Inflammatory macrophage (primary cell): ENCODE measurements around the gene CTAGE1.
"Not testable (repeated sequence)": the region's sequence is repeated elsewhere in the genome, so short reads cannot be mapped to it uniquely, and the experiment has no call there.

ENCODE experiments used
- DNase-seq, 2 donors: peaks; one replicate each; pipeline ENCODE4 v3.0.0-alpha.2; 2020 to 2022

The CTAGE1 gene

DNA sequence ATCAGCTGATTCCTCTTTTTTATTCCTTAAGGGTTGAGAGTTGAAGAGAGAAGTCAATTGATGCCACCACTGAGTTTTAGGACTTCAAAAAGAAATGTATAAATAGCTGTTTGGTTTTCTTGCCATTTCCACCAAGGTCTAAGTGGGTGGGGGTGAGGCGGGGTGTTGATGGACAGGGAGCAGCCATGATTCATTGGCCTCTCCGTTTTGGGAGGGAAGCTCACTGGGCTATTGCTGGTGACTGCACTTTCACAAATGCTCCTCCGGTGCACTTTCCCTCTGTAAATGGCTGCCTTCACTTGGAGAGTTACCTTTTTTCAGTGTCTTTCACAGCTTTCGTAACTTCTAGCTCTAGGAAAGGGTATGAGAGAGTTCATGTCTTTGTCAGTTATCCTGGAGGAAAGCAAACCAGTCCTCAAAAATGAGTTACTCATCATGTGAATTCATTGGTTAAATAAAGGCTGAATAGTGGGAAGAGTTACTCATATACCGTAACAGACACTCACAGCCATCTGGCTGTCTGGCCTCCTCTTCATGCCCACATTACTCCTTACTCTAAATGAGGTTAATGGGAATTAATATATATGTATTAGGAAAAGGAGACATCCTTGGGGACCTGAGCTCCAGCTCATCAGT, 17.4 kb upstream of the CTAGE1 start:
- DNase-seq, result no peak

GRCh38 chr18:22433956-22434355, 16.2 kb upstream of the CTAGE1 start:
- no peak for DNase-seq

- DNase-seq, result no peak
Observed at GRCh38 chr18:22432657-22433137, 15.0 kb upstream of the CTAGE1 start.

DNA sequence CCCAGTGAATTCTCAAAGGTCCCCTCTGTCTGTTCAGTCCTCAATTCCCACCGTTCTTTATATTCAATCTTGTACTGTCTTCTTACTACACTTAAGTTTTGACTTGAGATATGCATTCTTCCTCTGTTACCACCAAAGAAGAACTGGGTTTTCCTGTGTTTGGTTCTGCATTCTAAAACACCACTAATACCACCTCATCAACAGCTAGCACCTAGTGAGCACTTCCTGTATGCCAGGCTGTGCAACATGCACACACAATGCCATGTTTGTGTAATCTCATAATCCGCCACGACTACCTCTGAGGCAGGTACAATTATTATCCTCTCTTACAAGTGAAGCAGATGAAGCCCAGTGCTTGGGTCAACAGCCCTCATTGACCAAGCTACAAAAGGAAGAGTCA, 11.8 kb upstream of the CTAGE1 start:
- no peak for DNase-seq

- no peak for DNase-seq
Observed at GRCh38 chr18:22428672-22429071, 11.0 kb upstream of the CTAGE1 start.

GRCh38 chr18:22427822-22428549, 10.3 kb upstream of the CTAGE1 start:
- DNase-seq, result no peak

DNA sequence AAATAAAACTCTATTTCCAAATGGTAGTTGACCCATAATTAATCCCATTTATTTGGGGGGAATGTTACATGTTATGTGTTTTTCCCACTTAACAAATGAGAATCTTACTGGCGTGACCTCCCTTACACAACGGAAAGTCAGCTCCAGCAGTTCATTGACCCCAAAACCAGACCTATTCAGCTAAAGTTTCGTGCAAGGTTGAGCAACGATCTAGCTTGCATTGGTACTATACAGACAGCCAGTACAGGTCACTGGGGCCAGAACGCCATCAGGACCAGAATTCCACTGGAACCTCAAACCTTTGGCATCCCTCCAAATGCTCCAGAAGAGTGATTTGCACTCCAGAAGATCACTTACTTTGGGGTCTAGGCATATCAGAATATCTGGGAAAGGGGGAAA, 6.8 kb upstream of the CTAGE1 start:
- DNase-seq, result no peak

DNA sequence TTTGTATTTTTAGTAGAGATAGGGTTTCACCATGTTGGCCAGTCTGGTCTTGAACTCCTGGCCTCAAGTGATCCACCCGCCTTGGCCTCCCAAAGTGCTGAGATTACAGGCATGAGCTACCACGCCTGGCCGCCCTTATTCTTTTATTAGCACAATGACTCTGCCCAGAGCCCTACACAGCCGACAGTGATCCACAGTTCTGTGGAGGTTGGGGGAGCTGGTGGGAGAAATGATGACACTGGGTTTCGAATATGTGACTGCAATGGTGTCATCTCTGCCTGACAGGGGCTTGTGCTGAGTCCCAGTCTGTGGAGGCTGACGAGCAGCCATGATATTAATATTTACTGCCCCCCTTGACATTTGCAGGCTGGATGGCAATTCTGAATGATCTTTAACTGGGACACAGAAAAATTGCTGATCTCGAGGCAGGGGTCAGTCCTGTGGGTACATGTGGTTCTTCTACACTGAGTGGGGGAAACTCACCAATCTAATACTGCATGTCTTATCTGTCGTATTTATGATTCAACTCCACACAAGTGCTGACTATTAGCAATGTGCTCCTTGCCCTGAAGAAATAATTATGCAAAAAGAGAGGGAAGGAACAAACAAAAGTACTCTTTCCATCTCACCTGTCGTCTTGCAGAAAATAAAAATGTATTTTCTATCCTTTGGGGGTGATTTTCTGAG, 6.3 kb upstream of the CTAGE1 start:
- DNase-seq, result no peak

DNA sequence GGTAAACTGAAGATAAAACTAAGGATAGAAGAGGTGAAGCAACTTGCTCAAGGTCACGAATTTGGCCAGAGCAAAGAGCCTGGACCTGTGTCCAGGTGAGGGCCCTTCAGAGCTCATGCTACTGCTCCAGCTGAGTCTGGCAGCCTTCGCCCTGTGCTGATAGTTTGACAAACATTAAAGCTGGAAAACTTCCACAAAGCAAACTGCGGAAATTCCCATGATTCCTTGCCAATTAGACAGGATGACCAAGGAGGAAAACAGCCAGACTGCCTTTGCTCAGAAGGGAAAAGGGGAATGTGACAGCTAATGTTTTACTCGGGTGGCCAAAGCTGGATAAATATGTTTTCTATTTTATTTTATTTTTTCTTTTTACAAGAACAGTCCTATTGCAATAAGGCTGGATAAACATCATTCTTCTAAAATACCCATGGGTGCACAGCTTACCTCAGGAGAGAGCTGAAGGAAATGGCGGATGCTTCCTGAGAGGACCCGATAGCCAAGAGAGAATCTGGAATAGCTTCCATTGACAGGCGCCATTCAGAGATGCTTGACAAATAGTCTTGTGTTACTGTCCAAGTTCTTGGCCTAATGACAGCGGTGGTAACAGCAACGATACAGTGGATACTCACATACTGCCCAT, 5.3 kb upstream of the CTAGE1 start:
- no peak for DNase-seq

DNA sequence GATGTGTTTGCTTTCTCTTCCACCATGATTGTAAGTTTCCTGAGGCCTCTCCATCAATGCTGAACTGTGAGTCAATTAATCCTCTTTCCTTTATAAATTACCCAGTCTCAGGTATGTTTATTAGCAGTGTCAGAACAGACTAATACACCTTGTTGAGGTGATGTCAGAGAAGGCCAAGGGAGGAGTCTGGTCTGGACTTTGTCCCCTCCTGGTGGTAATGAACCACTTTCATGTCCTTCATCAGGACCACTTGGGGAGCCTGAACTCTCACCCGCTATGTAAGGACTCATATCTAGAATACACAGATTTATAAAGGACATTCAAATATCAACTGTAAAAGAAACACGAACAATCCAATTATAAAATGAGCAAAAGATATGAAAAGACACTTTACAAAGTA, 2.9 kb upstream of the CTAGE1 start:
- no peak for DNase-seq

DNA sequence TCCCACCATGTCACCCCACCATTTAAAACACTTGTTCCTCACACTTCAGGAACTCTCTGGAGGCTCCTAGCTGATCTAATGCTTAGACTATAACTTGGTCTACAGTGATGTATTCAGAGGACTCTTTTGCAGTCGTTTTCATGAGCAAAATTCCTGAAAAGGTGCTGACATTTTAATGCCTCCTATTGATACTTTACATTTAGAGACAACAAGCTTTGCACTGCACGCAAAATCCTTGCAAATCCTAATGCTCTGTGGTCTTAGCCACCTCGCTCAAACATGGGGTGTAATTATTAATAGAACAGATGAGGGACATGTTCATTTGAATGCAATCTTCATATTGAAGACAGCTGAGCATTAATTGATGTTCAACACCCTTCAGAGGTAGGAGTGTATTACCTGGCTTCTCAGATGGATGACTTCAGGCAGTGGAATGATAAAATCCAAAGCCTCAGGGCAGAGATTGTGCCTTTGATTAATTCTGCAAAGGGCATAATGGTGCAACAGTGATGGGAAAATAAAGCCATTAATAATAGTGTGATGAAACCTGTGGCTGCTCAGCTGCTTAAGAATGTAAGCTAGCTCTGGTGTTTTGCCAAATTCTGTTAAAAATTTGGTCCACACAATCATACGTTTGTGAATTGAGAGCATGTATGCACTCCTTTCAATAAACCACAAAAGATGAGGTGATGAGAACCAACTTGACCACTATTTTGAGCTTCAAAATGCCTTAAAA, 5.4 kb downstream of the CTAGE1 start:
- DNase-seq, result no peak

DNA sequence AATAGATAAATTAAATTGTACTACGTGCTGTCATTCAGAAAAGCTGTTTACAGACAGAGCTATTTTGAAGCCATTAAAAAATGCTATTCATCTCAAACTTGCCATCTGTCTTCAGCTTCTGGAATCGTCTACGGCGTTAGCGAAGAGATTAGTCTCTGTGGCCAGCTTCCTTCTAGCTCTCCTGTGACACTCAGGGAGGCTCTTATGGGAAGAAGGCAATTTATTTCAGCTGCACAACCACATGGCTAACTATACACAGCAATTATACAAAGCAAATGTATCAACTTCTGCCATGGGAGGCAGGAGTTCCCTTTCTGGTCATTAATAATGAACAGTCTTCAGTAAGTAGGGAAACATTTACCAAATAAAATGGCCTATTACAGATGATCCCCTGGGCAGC, 6.3 kb downstream of the CTAGE1 start:
- no peak for DNase-seq

GRCh38 chr18:22410126-22410525, 7.6 kb downstream of the CTAGE1 start:
- DNase-seq, result no peak

DNA sequence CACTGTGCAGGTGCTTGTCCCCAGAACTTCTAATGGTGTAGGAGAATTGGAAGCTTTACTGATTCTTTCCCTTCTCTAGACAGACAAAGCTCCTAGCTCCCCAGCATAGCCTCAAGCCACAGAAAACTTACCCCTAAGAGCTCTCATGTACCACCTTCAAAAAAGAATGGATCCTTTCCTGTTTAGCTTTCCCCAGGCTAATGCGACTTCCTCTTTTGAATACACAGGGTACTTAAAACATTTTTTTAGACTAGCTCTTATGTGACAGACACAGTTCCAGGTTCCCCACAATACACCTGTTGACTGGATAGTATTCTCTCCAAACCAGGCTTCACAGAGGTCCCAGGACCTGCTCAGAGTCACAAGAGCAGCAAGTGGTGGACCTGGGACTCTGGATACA, 8.3 kb downstream of the CTAGE1 start:
- DNase-seq, result no peak

DNA sequence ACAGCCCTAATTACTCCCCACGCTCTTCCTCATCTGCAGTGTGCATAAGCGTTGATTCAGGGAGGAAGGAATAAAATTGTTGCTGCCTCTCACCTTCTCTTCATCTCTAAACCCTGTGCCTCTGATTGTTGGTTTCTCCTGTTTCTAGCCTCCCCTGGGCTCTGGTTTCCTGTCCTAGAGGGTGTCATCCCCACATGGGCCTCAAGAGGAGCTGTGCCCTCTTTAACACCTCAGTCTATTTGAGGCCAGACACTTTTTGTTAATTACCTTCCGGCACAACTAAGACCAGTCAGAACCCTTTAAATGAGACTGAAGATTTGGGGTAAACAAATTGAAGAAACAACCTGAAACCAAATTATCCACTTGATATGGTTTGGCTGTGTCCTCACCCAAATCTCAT, 9.7 kb downstream of the CTAGE1 start:
- no peak for DNase-seq

- no peak for DNase-seq
Observed at GRCh38 chr18:22405142-22405541, 12.6 kb downstream of the CTAGE1 start.

GRCh38 chr18:22403950-22404349, 13.8 kb downstream of the CTAGE1 start:
- no peak for DNase-seq

GRCh38 chr18:22399949-22400348, 17.8 kb downstream of the CTAGE1 start:
- DNase-seq, result no peak

GRCh38 chr18:22398464-22398863, 19.3 kb downstream of the CTAGE1 start:
- no peak for DNase-seq

GRCh38 chr18:22394428-22394827, 23.3 kb downstream of the CTAGE1 start:
- DNase-seq, result no peak

- not testable (repeated sequence) for DNase-seq
Observed at GRCh38 chr18:22393164-22393563, 24.6 kb downstream of the CTAGE1 start.
